Measurements from ENCODE around the gene TRIP12.
"Not testable (repeated sequence)": the region's sequence is repeated elsewhere in the genome, so short reads cannot be mapped to it uniquely, and the experiment has no call there.

The TRIP12 gene

GRCh38 chr2:229879191-229879950, 42.4 kb downstream of the TRIP12 start:
- in situ Hi-C loops (cut with HindIII; ENCODE audit: low sequenced_read_pairs), result no loop called here

- in situ Hi-C loops (cut with HindIII; ENCODE audit: low sequenced_read_pairs), result no loop called here
Measured at GRCh38 chr2:229875549-229875948, 46.3 kb downstream of the TRIP12 start.

GRCh38 chr2:229874647-229875046, 47.2 kb downstream of the TRIP12 start:
- in situ Hi-C loops (cut with HindIII; ENCODE audit: low sequenced_read_pairs), result no loop called here

GRCh38 chr2:229873123-229873581, 48.7 kb downstream of the TRIP12 start:
- in situ Hi-C loops (cut with HindIII; ENCODE audit: low sequenced_read_pairs), result no loop called here

GRCh38 chr2:229870903-229871656, 50.7 kb downstream of the TRIP12 start:
- in situ Hi-C loops (cut with HindIII; ENCODE audit: low sequenced_read_pairs), result no loop called here

- in situ Hi-C loops (cut with HindIII; ENCODE audit: low sequenced_read_pairs), result loop anchor here (5.0 kb wide), 1 partner anchor 48 kb away; no protein-coding TSS in a partner anchor
Measured at GRCh38 chr2:229869226-229869625, 52.6 kb downstream of the TRIP12 start.

GRCh38 chr2:229868794-229869193, 53.0 kb downstream of the TRIP12 start:
- in situ Hi-C loops (cut with HindIII; ENCODE audit: low sequenced_read_pairs), result loop anchor here (5.0 kb wide), 1 partner anchor 49 kb away; no protein-coding TSS in a partner anchor

- in situ Hi-C loops (cut with HindIII; ENCODE audit: low sequenced_read_pairs), result loop anchor here (5.0 kb wide), 1 partner anchor 52 kb away; no protein-coding TSS in a partner anchor
Measured at GRCh38 chr2:229865033-229865432, 56.8 kb downstream of the TRIP12 start.

GRCh38 chr2:229861431-229861830, 60.4 kb downstream of the TRIP12 start:
- in situ Hi-C loops (cut with HindIII; ENCODE audit: low sequenced_read_pairs), result no loop called here

GRCh38 chr2:229860334-229860733, 61.5 kb downstream of the TRIP12 start:
- in situ Hi-C loops (cut with HindIII; ENCODE audit: low sequenced_read_pairs), result no loop called here

GRCh38 chr2:229858351-229858750, 63.5 kb downstream of the TRIP12 start:
- in situ Hi-C loops (cut with HindIII; ENCODE audit: low sequenced_read_pairs), result no loop called here

- in situ Hi-C loops (cut with HindIII; ENCODE audit: low sequenced_read_pairs), result no loop called here
Measured at GRCh38 chr2:229857634-229858033, 64.2 kb downstream of the TRIP12 start.

GRCh38 chr2:229856413-229856812, 65.4 kb downstream of the TRIP12 start:
- in situ Hi-C loops (cut with HindIII; ENCODE audit: low sequenced_read_pairs), result no loop called here

GRCh38 chr2:229855116-229855515, 66.7 kb downstream of the TRIP12 start:
- in situ Hi-C loops (cut with HindIII; ENCODE audit: low sequenced_read_pairs), result no loop called here

- in situ Hi-C loops (cut with HindIII; ENCODE audit: low sequenced_read_pairs), result no loop called here
Measured at GRCh38 chr2:229852565-229852964, 69.2 kb downstream of the TRIP12 start.

GRCh38 chr2:229851870-229852269, 69.9 kb downstream of the TRIP12 start:
- in situ Hi-C loops (cut with HindIII; ENCODE audit: low sequenced_read_pairs), result no loop called here

GRCh38 chr2:229850355-229851275, 71.2 kb downstream of the TRIP12 start:
- in situ Hi-C loops (cut with HindIII; ENCODE audit: low sequenced_read_pairs), result not testable (repeated sequence)

GRCh38 chr2:229849073-229849472, 72.7 kb downstream of the TRIP12 start:
- in situ Hi-C loops (cut with HindIII; ENCODE audit: low sequenced_read_pairs), result no loop called here

- in situ Hi-C loops (cut with HindIII; ENCODE audit: low sequenced_read_pairs), result loop anchor here (5.0 kb wide), 1 partner anchor 36 kb away; no protein-coding TSS in a partner anchor
Measured at GRCh38 chr2:229843613-229844012, 78.2 kb downstream of the TRIP12 start.

- in situ Hi-C loops (cut with HindIII; ENCODE audit: low sequenced_read_pairs), result no loop called here
Measured at GRCh38 chr2:229838729-229839128, 83.1 kb downstream of the TRIP12 start.

GRCh38 chr2:229836847-229837246, 85.0 kb downstream of the TRIP12 start:
- in situ Hi-C loops (cut with HindIII; ENCODE audit: low sequenced_read_pairs), result no loop called here

Data from endothelial cell of hepatic sinusoid (primary cell).